Astrocyte (in vitro differentiated cells and primary cell): ENCODE data around the gene FAM240A. TPM values are rescaled to one million over a fixed set of nuclear protein-coding genes. Genes with fewer than 3 reads are reported as not detected.

Source experiments
- DNase-seq: peaks from one replicate; pipeline ENCODE4 v3.0.0-alpha.2; 2010; ENCODE audit warnings: low read depth
- FAIRE-seq: peaks from 2 replicates; lab custom pipeline; 2011; peaks lifted over from hg19 to GRCh38; lab: Jason Lieb, UNC
- H2AFZ ChIP-seq: 2 replicates; pipeline ENCODE4 v1.6.0; 2012; ENCODE audit warnings: low read depth, low read length, inconsistent platforms
- H3K27ac ChIP-seq: 2 replicates; pipeline ENCODE4 v1.5.1; 2011; ENCODE audit warnings: low read depth, low read length, inconsistent platforms
- H3K27me3 ChIP-seq: 2 replicates; pipeline ENCODE4 v1.6.0; 2011; ENCODE audit warnings: low read length, inconsistent platforms; ENCODE audit not compliant: insufficient read depth
- H3K36me3 ChIP-seq: 2 replicates; pipeline ENCODE4 v1.5.1; 2011; ENCODE audit warnings: low read length, inconsistent platforms; ENCODE audit not compliant: insufficient read depth
- H3K4me1 ChIP-seq: 2 replicates; pipeline ENCODE4 v1.5.1; 2011; ENCODE audit warnings: low read length, inconsistent platforms; ENCODE audit not compliant: insufficient read depth
- H3K4me2 ChIP-seq: 2 replicates; pipeline ENCODE4 v1.6.0; 2012; ENCODE audit warnings: low read length, inconsistent platforms
- H3K4me3 ChIP-seq: 2 replicates; pipeline ENCODE4 v1.5.1; 2011; ENCODE audit warnings: low read depth, mild to moderate bottlenecking, low read length, inconsistent platforms; ENCODE audit not compliant: insufficient read depth
- H3K79me2 ChIP-seq: 2 replicates; pipeline ENCODE4 v1.6.0; 2012; ENCODE audit warnings: mild to moderate bottlenecking, low read length, inconsistent platforms; ENCODE audit not compliant: insufficient read depth
- H3K9ac ChIP-seq: 2 replicates; pipeline ENCODE4 v1.6.0; 2012; ENCODE audit warnings: mild to moderate bottlenecking, low read length, inconsistent platforms
- H3K9me3 ChIP-seq: 2 replicates; pipeline ENCODE4 v1.5.1; 2012; ENCODE audit warnings: low read depth, mild to moderate bottlenecking, low read length, inconsistent platforms; ENCODE audit not compliant: insufficient read depth
- H4K20me1 ChIP-seq: 2 replicates; pipeline ENCODE4 v1.6.0; 2012; ENCODE audit warnings: low read length, inconsistent platforms; ENCODE audit not compliant: insufficient read depth
- H3K27ac Mint-ChIP-seq: one replicate; pipeline ENCODE4 v1.8.0; 2021; ENCODE audit warnings: mild to moderate bottlenecking, mixed read lengths; ENCODE audit not compliant: unreplicated experiment
- H3K27me3 Mint-ChIP-seq: one replicate; pipeline ENCODE4 v1.8.0; 2021; ENCODE audit warnings: low read depth, mixed read lengths; ENCODE audit not compliant: unreplicated experiment
- H3K36me3 Mint-ChIP-seq: one replicate; pipeline ENCODE4 v1.8.0; 2021; ENCODE audit warnings: low read depth, mixed read lengths; ENCODE audit not compliant: unreplicated experiment
- H3K4me1 Mint-ChIP-seq: one replicate; pipeline ENCODE4 v1.8.0; 2021; ENCODE audit warnings: low read depth, mixed read lengths; ENCODE audit not compliant: unreplicated experiment
- H3K4me3 Mint-ChIP-seq: one replicate; pipeline ENCODE4 v1.8.0; 2021; ENCODE audit warnings: mild to moderate bottlenecking, moderate library complexity, mixed read lengths; ENCODE audit not compliant: unreplicated experiment
- H3K9me3 Mint-ChIP-seq: one replicate; pipeline ENCODE4 v1.8.0; 2021; ENCODE audit warnings: mild to moderate bottlenecking, mixed read lengths; ENCODE audit not compliant: unreplicated experiment
- CTCF ChIP-seq: IDR thresholded peaks from 2 replicates; pipeline ENCODE4 v1.5.1; 2011; ENCODE audit warnings: low read depth, mild to moderate bottlenecking, inconsistent platforms, low read length, moderate library complexity; ENCODE audit not compliant: insufficient read depth
- EZH2 ChIP-seq: IDR thresholded peaks from 2 replicates; pipeline ENCODE4 v1.6.1; 2012; ENCODE audit warnings: mild to moderate bottlenecking, low read length, inconsistent platforms; ENCODE audit not compliant: insufficient read depth
- total RNA-seq: library from RNA; stranded (reverse); gene quantifications from 2 replicates; pipeline ENCODE4 v1.2.1, GENCODE V29; 2021

Gene FAM240A
- total RNA-seq, 1 donor from 2014 or later, result not detected

- H3K27me3 ChIP-seq, result no peaks in the 10 kb centered on the region
- H3K36me3 Mint-ChIP-seq, result no peaks in the 10 kb centered on the region
- H3K4me1 Mint-ChIP-seq, result peaks cover 24% of the 10 kb centered on the region
- no peak overlapping the region for H3K27ac Mint-ChIP-seq
- H2AFZ ChIP-seq, result no peak overlapping the region
- H3K4me2 ChIP-seq, result peak overlapping the region; percentile 48
- H3K9me3 Mint-ChIP-seq, result peaks cover 3% of the 10 kb centered on the region
- DNase-seq (peak; percentile 36), FAIRE-seq (no peak)
- TF ChIP-seq EZH2, result no peak
- TF ChIP-seq CTCF, result no peak
- H3K9me3 ChIP-seq, result no peaks in the 10 kb centered on the region
- H4K20me1 ChIP-seq, result no peaks in the 10 kb centered on the region
- H3K4me3 ChIP-seq, result no peak overlapping the region
- H3K79me2 ChIP-seq, result no peaks in the 10 kb centered on the region
- peaks cover 10% of the 10 kb centered on the region for H3K4me1 ChIP-seq
- H3K27me3 Mint-ChIP-seq, result peaks cover 46% of the 10 kb centered on the region
- H3K36me3 ChIP-seq, result no peaks in the 10 kb centered on the region
- H3K27ac ChIP-seq, result no peak overlapping the region
- no peak overlapping the region for H3K4me3 Mint-ChIP-seq
- H3K9ac ChIP-seq, result no peak overlapping the region
Observed at GRCh38 chr3:46662771-46663551, 50.6 kb downstream of the FAM240A start.

DNA sequence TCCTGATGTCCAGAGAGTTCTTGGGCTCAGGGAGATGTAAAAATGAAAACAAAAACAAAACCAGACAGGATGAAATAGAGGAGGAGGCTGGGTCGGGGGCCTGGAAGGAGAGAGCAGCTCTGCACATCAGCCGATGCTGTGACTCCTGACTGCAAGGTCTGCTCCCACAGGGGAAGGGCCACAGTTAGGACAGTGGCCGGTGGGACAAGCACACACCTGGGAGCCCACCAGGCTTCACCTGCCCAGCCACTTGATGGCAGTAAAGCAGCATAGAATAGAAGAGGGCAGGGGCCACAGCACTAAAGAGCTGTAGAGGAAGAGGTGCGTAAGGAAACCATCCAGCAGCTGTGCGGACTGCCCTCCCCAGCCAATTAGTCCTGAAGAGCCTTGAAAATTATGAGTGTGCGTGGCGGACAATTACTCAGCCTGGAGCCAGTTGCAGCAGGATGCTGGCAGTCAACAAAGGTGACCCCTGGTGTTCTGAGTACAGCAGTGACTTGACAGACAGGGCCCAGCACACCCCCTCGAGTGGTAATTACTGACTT lies 51.3 kb downstream of the FAM240A start:
- no peaks in the 10 kb centered on the region for H4K20me1 ChIP-seq
- Mint-ChIP-seq H3K36me3 (no peaks in the 10 kb centered on the region), H3K4me3 (no peak overlapping the region), H3K9me3 (peaks cover 3% of the 10 kb centered on the region), H3K27ac (no peak overlapping the region), H3K27me3 (peaks cover 49% of the 10 kb centered on the region), H3K4me1 (peaks cover 25% of the 10 kb centered on the region)
- H3K4me3 ChIP-seq, result no peak overlapping the region
- H3K36me3 ChIP-seq, result no peaks in the 10 kb centered on the region
- H3K79me2 ChIP-seq, result no peaks in the 10 kb centered on the region
- TF ChIP-seq EZH2, result no peak
- no peak for TF ChIP-seq CTCF
- no peak overlapping the region for H3K9ac ChIP-seq
- H3K27ac ChIP-seq, result no peak overlapping the region
- H3K4me2 ChIP-seq, result peak overlapping the region; percentile 48
- DNase-seq, result peak; percentile 14
- peaks cover 10% of the 10 kb centered on the region for H3K4me1 ChIP-seq
- no peaks in the 10 kb centered on the region for H3K9me3 ChIP-seq
- FAIRE-seq, result no peak
- no peaks in the 10 kb centered on the region for H3K27me3 ChIP-seq
- H2AFZ ChIP-seq, result no peak overlapping the region
